ENCODE results near the gene GLRA3. TPM values are rescaled to one million over a fixed set of nuclear protein-coding genes. Genes with fewer than 3 reads are reported as not detected.

The GLRA3 gene
- total RNA-seq, 1 experiment from 2014 or later: not detected

Other genes with a start within 250 kb of the GLRA3 start
- gene ADAM29, start 89.1 kb upstream of the GLRA3 start, total RNA-seq (2014; rRNA removed; shearing (Covaris generic)): not detected in 2 replicates